Breast epithelium (tissue), 4 donors: ENCODE data around the gene TTI1. TPM values are rescaled to one million over a fixed set of nuclear protein-coding genes. Genes with fewer than 3 reads are reported as not detected.

ENCODE experiments used
- DNase-seq, 2 donors: peaks; one replicate each; pipeline ENCODE4 v3.0.0-alpha.2; 2019; ENCODE audit warnings: low spot score in 2 of 2
- H3K27ac ChIP-seq, 2 donors: fragments of 200-600 bp; sonication (generic) in 1 of 2; one replicate each; pipeline ENCODE4 v1.5.1; 2016 to 2019; ENCODE audit warnings: mild to moderate bottlenecking in 1 of 2
- H3K27me3 ChIP-seq, 2 donors: fragments of 200-600 bp; sonication (generic) in 1 of 2; one replicate each; pipeline versions ENCODE4 v1.5.1 to v1.6.0; 2017 to 2019; ENCODE audit warnings: control low read depth in 1 of 2, mild to moderate bottlenecking in 1 of 2
- H3K36me3 ChIP-seq: fragments of 200-600 bp; one replicate; pipeline ENCODE4 v1.5.1; 2019
- H3K4me1 ChIP-seq, 2 donors: fragments of 200-600 bp; sonication (generic); one replicate each; pipeline ENCODE4 v1.5.1; 2016 to 2019; ENCODE audit warnings: control low read depth in 1 of 2
- H3K4me3 ChIP-seq, 3 donors: fragments of 200-600 bp; sonication (generic); 1 replicate in 2 of 3; 2 replicates in 1 of 3; pipeline ENCODE4 v1.5.1; 2016 to 2019; ENCODE audit warnings: mild to moderate bottlenecking in 3 of 3, moderate library complexity in 2 of 3
- H3K9me3 ChIP-seq, 2 donors: fragments of 200-600 bp; sonication (generic) in 1 of 2; one replicate each; pipeline ENCODE4 v1.5.1; 2016 to 2019; ENCODE audit warnings: control low read depth in 1 of 2
- POLR2A ChIP-seq: fragments of 450-650 bp; IDR thresholded peaks from one replicate; pipeline ENCODE4 v1.6.1; 2016; ENCODE audit warnings: antibody characterized with exemption, mild to moderate bottlenecking, moderate library complexity
- POLR2AphosphoS5 ChIP-seq, 3 donors: sonication (generic); formaldehyde crosslinking; IDR thresholded peaks; one replicate each; pipeline ENCODE4 v1.6.1; 2017; ENCODE audit warnings: antibody characterized with exemption in 3 of 3
- intact Hi-C: fragments of 100-400 bp; cut with DNase I; formaldehyde crosslinking; loops from one replicate; pipeline ENCODE4 v1.15.1; 2023; ENCODE audit warnings: low total_unique reads
- total RNA-seq, 3 donors: library from RNA; depleted of rRNA; stranded (reverse); fragments of >200 nt; gene quantifications; one replicate each; pipeline ENCODE4 v1.1.0, GENCODE V29; 2016
- TF ChIP-seq, protein P1 (sequence below), 3 donors: fragments of 450-650 bp; IDR thresholded peaks; one replicate each; pipeline ENCODE4 v1.5.1; 2016 to 2017; ENCODE audit warnings: antibody characterized with exemption in 3 of 3, mild to moderate bottlenecking in 3 of 3, moderate library complexity in 3 of 3

TTI1 gene
- total RNA-seq, 3 donors from 2014 or later = 10.2 to 20.2 (median 16.7) TPM

- TF ChIP-seq, protein P1, sequence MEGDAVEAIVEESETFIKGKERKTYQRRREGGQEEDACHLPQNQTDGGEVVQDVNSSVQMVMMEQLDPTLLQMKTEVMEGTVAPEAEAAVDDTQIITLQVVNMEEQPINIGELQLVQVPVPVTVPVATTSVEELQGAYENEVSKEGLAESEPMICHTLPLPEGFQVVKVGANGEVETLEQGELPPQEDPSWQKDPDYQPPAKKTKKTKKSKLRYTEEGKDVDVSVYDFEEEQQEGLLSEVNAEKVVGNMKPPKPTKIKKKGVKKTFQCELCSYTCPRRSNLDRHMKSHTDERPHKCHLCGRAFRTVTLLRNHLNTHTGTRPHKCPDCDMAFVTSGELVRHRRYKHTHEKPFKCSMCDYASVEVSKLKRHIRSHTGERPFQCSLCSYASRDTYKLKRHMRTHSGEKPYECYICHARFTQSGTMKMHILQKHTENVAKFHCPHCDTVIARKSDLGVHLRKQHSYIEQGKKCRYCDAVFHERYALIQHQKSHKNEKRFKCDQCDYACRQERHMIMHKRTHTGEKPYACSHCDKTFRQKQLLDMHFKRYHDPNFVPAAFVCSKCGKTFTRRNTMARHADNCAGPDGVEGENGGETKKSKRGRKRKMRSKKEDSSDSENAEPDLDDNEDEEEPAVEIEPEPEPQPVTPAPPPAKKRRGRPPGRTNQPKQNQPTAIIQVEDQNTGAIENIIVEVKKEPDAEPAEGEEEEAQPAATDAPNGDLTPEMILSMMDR (IDR thresholded peaks at IDR 0.05) = no peak
- TF ChIP-seq POLR2AphosphoS5 (IDR thresholded peaks at IDR 0.05) = no peak
- no peak for TF ChIP-seq POLR2A
- Histone ChIP-seq H3K4me3 (no peak overlapping the region), H3K4me1 (no peaks in the 10 kb centered on the region), H3K27me3 (no peaks in the 10 kb centered on the region), H3K27ac (no peak overlapping the region), H3K36me3 (no peaks in the 10 kb centered on the region), H3K9me3 (peaks cover 0 to 4% of the 10 kb centered on the region in 2 donors)
- DNase-seq = no peak
- intact Hi-C loops = no loop called here
These were observed 72.2 kb downstream of the TTI1 start for GRCh38 chr20:37961066-37961465.

DNA sequence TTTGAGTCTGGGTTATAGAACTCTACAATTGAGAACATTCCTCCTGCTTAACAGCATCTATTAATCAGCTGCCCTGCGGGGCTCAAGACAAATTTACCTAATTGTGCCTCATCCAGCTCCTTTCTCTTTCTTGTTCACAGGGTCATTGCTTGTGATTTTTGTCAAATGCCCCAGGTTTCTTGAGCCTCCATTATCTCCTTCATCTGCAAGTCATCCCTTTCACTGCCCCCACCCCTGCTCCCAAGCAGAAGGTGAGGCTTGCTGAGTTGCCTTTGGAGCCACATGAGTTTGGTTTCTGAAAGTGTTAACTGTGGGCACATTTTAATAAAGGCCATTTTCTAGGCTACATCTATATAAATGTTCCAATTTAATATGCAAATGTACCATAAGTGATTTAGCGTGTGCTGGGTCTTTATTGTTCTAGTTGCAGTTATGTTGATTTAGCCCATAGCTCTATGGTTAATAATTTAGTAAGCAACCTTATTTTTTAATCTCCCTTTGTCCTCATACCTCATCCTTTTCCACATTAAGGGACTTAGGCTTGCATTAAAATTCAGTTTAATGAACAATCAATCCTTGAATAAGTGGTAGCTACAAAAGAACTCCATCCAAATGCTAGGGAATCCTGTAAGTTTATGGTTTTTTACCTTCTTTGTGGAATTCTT, 74.3 kb downstream of the TTI1 start:
- no peaks in the 10 kb centered on the region for H3K4me1 ChIP-seq
- no peak overlapping the region for H3K27ac ChIP-seq
- intact Hi-C loops = no loop called here
- H3K36me3 ChIP-seq = no peaks in the 10 kb centered on the region
- no peaks in the 10 kb centered on the region for H3K9me3 ChIP-seq
- H3K27me3 ChIP-seq = no peaks in the 10 kb centered on the region
- no peak for DNase-seq
- TF ChIP-seq, protein P1 (IDR thresholded peaks at IDR 0.05) = no peak
- TF ChIP-seq POLR2AphosphoS5 (IDR thresholded peaks at IDR 0.05) (no peak), POLR2A (no peak)
- no peak overlapping the region for H3K4me3 ChIP-seq

DNA sequence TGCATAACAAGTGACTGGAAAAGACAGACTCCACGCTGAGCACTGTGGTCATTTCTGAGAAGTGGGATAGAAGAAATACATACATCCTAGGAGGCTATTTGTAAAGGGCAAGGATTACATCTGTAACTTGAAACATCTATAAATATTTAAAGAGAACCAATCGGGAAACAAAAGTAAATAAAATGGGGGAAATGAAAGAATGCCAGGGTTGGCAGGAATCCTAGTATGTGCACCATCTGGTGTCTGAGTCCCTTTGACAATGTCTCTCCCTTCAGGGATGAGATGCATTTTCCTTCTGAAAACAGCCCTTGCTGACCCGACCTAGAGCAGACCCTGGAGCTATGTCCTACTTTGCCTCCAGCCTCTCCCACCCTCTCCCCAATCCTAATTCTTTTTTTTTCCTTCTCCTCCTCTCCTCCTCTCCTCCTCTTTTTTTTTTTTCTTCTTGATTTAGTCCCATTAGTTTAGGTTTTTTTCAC, 77.1 kb downstream of the TTI1 start:
- peaks cover 0 to 3% of the 10 kb centered on the region in 2 donors for H3K9me3 ChIP-seq
- no peak overlapping the region for H3K4me3 ChIP-seq
- H3K27me3 ChIP-seq = no peaks in the 10 kb centered on the region
- H3K27ac ChIP-seq = no peak overlapping the region
- intact Hi-C loops = no loop called here
- DNase-seq = no peak
- no peaks in the 10 kb centered on the region for H3K4me1 ChIP-seq
- H3K36me3 ChIP-seq = no peaks in the 10 kb centered on the region
- TF ChIP-seq POLR2AphosphoS5 (IDR thresholded peaks at IDR 0.05) (no peak), POLR2A (no peak)
- TF ChIP-seq, protein P1 (IDR thresholded peaks at IDR 0.05) = no peak

DNA sequence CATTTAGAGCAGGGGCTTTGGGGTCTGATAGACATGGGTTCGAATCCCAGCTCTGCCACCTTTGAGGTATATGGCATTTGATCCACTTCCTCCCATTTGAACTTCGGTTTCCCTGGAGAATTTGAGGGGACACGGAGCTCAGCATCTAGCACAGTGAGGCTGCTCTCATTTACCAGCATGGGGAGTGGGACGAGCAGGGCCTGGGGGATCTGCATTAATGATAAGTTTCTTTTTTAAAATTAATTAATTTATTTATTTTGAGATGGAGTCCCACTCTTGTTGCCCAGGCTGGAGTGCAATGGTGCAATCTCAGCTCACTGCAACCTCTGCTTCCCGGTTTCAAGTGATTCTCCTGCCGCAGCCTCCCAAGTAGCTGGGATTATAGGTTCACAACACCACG, 77.7 kb downstream of the TTI1 start:
- Histone ChIP-seq H3K27ac (no peak overlapping the region), H3K9me3 (peaks cover 0 to 3% of the 10 kb centered on the region in 2 donors), H3K4me3 (no peak overlapping the region), H3K4me1 (no peaks in the 10 kb centered on the region), H3K27me3 (no peaks in the 10 kb centered on the region), H3K36me3 (no peaks in the 10 kb centered on the region)
- no peak for DNase-seq
- intact Hi-C loops = no loop called here
- TF ChIP-seq, protein P1 (IDR thresholded peaks at IDR 0.05) = no peak
- TF ChIP-seq POLR2AphosphoS5 (IDR thresholded peaks at IDR 0.05) (no peak), POLR2A (no peak)

DNA sequence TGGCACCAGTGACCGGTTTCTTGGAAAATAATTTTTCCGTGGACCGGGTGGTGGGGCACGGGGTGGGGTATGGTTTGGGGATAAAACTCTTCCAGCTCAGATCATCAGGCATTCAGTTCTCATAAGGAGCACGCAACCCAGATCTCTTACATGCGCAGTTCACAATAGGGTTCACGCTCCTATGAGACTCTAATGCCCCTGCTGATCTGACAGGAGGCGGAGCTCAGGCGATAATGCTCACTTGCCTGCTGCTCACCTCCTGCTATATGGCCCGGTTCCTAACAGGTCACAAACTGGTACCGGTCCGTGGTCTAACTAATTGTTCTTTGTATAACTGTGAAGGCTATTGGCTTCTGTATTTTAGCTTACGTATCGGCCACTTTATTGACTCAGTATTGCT, 78.6 kb downstream of the TTI1 start:
- H3K36me3 ChIP-seq = no peaks in the 10 kb centered on the region
- H3K4me3 ChIP-seq = no peak overlapping the region
- no peak overlapping the region for H3K27ac ChIP-seq
- no peaks in the 10 kb centered on the region for H3K27me3 ChIP-seq
- DNase-seq = no peak
- H3K9me3 ChIP-seq = peaks cover 0 to 3% of the 10 kb centered on the region in 2 donors
- no peaks in the 10 kb centered on the region for H3K4me1 ChIP-seq
- intact Hi-C loops = no loop called here
- TF ChIP-seq, protein P1 (IDR thresholded peaks at IDR 0.05) = no peak
- TF ChIP-seq POLR2A (no peak), POLR2AphosphoS5 (IDR thresholded peaks at IDR 0.05) (no peak)
